Mesenchymal stem cell (in vitro differentiated cells and primary cell): ENCODE data around the gene DNER.
"Not testable (repeated sequence)": the region's sequence is repeated elsewhere in the genome, so short reads cannot be mapped to it uniquely, and the experiment has no call there.

Experiments used
- DNase-seq: peaks from one replicate; pipeline ENCODE4 v3.0.0-alpha.2; 2013
- H2AFZ ChIP-seq: one replicate; pipeline ENCODE4 v1.6.1; 2013; ENCODE audit warnings: low read depth, mild to moderate bottlenecking, control low read depth, inconsistent platforms, low read length, moderate library complexity
- H2AK5ac ChIP-seq: 2 replicates; pipeline ENCODE4 v1.6.1; 2013; ENCODE audit warnings: low read length, moderate library complexity, mild to moderate bottlenecking, inconsistent platforms; ENCODE audit not compliant: severe bottlenecking
- H2BK120ac ChIP-seq: one replicate; pipeline ENCODE4 v1.6.1; 2013; ENCODE audit warnings: low read depth, mild to moderate bottlenecking, inconsistent platforms, low read length, moderate library complexity
- H2BK12ac ChIP-seq, 2 experiments: one replicate each; pipeline ENCODE4 v1.6.1; 2013; ENCODE audit warnings: inconsistent platforms in 2 of 2, low read length in 2 of 2, mild to moderate bottlenecking in 2 of 2, moderate library complexity in 2 of 2, control low read depth in 1 of 2
- H2BK15ac ChIP-seq: one replicate; pipeline ENCODE4 v1.6.1; 2013; ENCODE audit warnings: mild to moderate bottlenecking, low read depth, inconsistent platforms; ENCODE audit not compliant: poor library complexity, severe bottlenecking
- H2BK5ac ChIP-seq: 2 replicates; pipeline ENCODE4 v1.6.1; 2013; ENCODE audit warnings: low read depth, mild to moderate bottlenecking, low read length, control low read depth, inconsistent platforms; ENCODE audit not compliant: poor library complexity, severe bottlenecking
- H3K14ac ChIP-seq, 2 experiments: one replicate each; pipeline ENCODE4 v1.6.1; 2013; ENCODE audit warnings: inconsistent platforms in 2 of 2, low read length in 2 of 2, control low read depth in 1 of 2, mild to moderate bottlenecking in 1 of 2, moderate library complexity in 1 of 2
- H3K18ac ChIP-seq, 2 experiments: one replicate each; pipeline ENCODE4 v1.6.1; 2013; ENCODE audit warnings: inconsistent platforms in 2 of 2, low read length in 2 of 2, control low read depth in 1 of 2, low read depth in 1 of 2, mild to moderate bottlenecking in 1 of 2
- H3K23ac ChIP-seq, 2 experiments: one replicate each; pipeline ENCODE4 v1.6.1; 2013; ENCODE audit warnings: inconsistent platforms in 2 of 2, low read length in 2 of 2, mild to moderate bottlenecking in 2 of 2, moderate library complexity in 2 of 2, control low read depth in 1 of 2
- H3K27ac ChIP-seq: 2 replicates; pipeline ENCODE4 v1.5.1; 2013; ENCODE audit warnings: mild to moderate bottlenecking, moderate library complexity, low read length, control low read depth, inconsistent platforms; ENCODE audit not compliant: poor library complexity, severe bottlenecking
- H3K27me3 ChIP-seq, 2 experiments: 2 replicates each; pipeline versions ENCODE4 v1.6.1 to v1.7.0; 2013; ENCODE audit warnings: low read length in 2 of 2, mild to moderate bottlenecking in 2 of 2, moderate library complexity in 2 of 2, control low read depth in 1 of 2, inconsistent platforms in 1 of 2; ENCODE audit not compliant: control insufficient read depth in 1 of 2, insufficient read depth in 1 of 2
- H3K36me3 ChIP-seq, 2 experiments: 2 replicates each; pipeline versions ENCODE4 v1.6.1 to v1.7.0; 2013; ENCODE audit warnings: low read length in 2 of 2, control low read depth in 1 of 2, inconsistent platforms in 1 of 2, low read depth in 1 of 2, mild to moderate bottlenecking in 1 of 2; ENCODE audit not compliant: insufficient read depth in 2 of 2, control insufficient read depth in 1 of 2
- H3K4ac ChIP-seq, 2 experiments: one replicate each; pipeline ENCODE4 v1.6.1; 2013; ENCODE audit warnings: inconsistent platforms in 2 of 2, low read length in 2 of 2, mild to moderate bottlenecking in 2 of 2, moderate library complexity in 2 of 2, control low read depth in 1 of 2, low read depth in 1 of 2
- H3K4me1 ChIP-seq: 2 replicates; pipeline ENCODE4 v1.6.1; 2013; ENCODE audit warnings: low read depth, low read length, control low read depth; ENCODE audit not compliant: control insufficient read depth, insufficient read depth
- H3K4me2 ChIP-seq: 2 replicates; pipeline ENCODE4 v1.6.1; 2013; ENCODE audit warnings: low read length, mild to moderate bottlenecking, inconsistent platforms; ENCODE audit not compliant: poor library complexity, severe bottlenecking
- H3K4me3 ChIP-seq, 2 experiments: 2 replicates each; pipeline versions ENCODE4 v1.5.1 to v1.7.0; 2013; ENCODE audit warnings: low read length in 2 of 2, mild to moderate bottlenecking in 2 of 2, control low read depth in 1 of 2, low read depth in 1 of 2; ENCODE audit not compliant: insufficient read depth in 1 of 2
- H3K79me1 ChIP-seq: replicated peaks from 2 replicates; pipeline ENCODE4 v1.6.1; 2013; ENCODE audit warnings: mild to moderate bottlenecking, control low read depth, low read length, inconsistent platforms; ENCODE audit not compliant: poor library complexity, severe bottlenecking
- H3K9ac ChIP-seq: 2 replicates; pipeline ENCODE4 v1.7.0; 2013; ENCODE audit warnings: mild to moderate bottlenecking, low read length, moderate library complexity
- H3K9me3 ChIP-seq: 2 replicates; pipeline ENCODE4 v1.7.0; 2013; ENCODE audit warnings: mild to moderate bottlenecking, low read length; ENCODE audit not compliant: control insufficient read depth
- H4K8ac ChIP-seq: one replicate; pipeline ENCODE4 v1.6.1; 2013; ENCODE audit warnings: inconsistent platforms, mild to moderate bottlenecking, low read length, moderate library complexity
- H4K91ac ChIP-seq: one replicate; pipeline ENCODE4 v1.6.1; 2013; ENCODE audit warnings: mild to moderate bottlenecking, low read length, inconsistent platforms
- WGBS: methylation state at CpG from one replicate; pipeline ENCODE4 v1.1.7; 2013; ENCODE audit warnings: mixed read lengths; 5-methylcytosine and 5-hydroxymethylcytosine counted together

Gene DNER

GRCh38 chr2:229620289-229620688 lies 94.1 kb downstream of the DNER start:
- WGBS: 84% methylated on average over 8 of the region's 8 CpGs

GRCh38 chr2:229616433-229616832 lies 97.9 kb downstream of the DNER start:
- Histone ChIP-seq H2BK12ac (no peak overlapping the region), H3K23ac (no peak overlapping the region), H4K91ac (no peak overlapping the region), H2BK15ac (no peak overlapping the region), H3K4me2 (no peak overlapping the region), H3K79me1 (no peaks in the 10 kb centered on the region), H3K18ac (no peak overlapping the region), H2BK120ac (no peak overlapping the region), H3K4ac (no peak overlapping the region), H3K36me3 (no peaks in the 10 kb centered on the region), H3K14ac (no peak overlapping the region), H3K9me3 (no peaks in the 10 kb centered on the region), H3K27ac (no peak overlapping the region), H3K27me3 (no peaks in the 10 kb centered on the region), H2BK5ac (no peak overlapping the region), H3K4me1 (no peaks in the 10 kb centered on the region), H3K4me3 (no peak overlapping the region), H4K8ac (no peak overlapping the region), H2AK5ac (no peak overlapping the region), H2AFZ (no peak overlapping the region), H3K9ac (no peak overlapping the region)
- WGBS: 70% methylated on average over 3 of the region's 3 CpGs
- no peak for DNase-seq

More at GRCh38 chr2:229620289-229620688, 94.1 kb downstream of the DNER start:
- H4K8ac ChIP-seq: no peak overlapping the region
- no peak overlapping the region for H2BK5ac ChIP-seq
- H3K4me3 ChIP-seq: no peak overlapping the region
- no peak overlapping the region for H4K91ac ChIP-seq
- H3K27ac ChIP-seq: no peak overlapping the region
- no peak overlapping the region for H3K18ac ChIP-seq
- H3K23ac ChIP-seq: no peak overlapping the region
- H3K4ac ChIP-seq: no peak overlapping the region
- H2BK15ac ChIP-seq: no peak overlapping the region
- no peak overlapping the region for H3K4me2 ChIP-seq
- H3K27me3 ChIP-seq: no peaks in the 10 kb centered on the region
- H3K4me1 ChIP-seq: no peaks in the 10 kb centered on the region
- no peaks in the 10 kb centered on the region for H3K36me3 ChIP-seq
- no peak overlapping the region for H2BK12ac ChIP-seq
- H3K14ac ChIP-seq: no peak overlapping the region
- no peaks in the 10 kb centered on the region for H3K9me3 ChIP-seq
- H2BK120ac ChIP-seq: no peak overlapping the region
- no peak for DNase-seq
- no peak overlapping the region for H2AK5ac ChIP-seq
- no peak overlapping the region for H2AFZ ChIP-seq
- H3K79me1 ChIP-seq: no peaks in the 10 kb centered on the region
- H3K9ac ChIP-seq: no peak overlapping the region

- WGBS: 78% methylated on average over 2 of the region's 4 CpGs
Measured at GRCh38 chr2:229614021-229614420, 100.3 kb downstream of the DNER start.

GRCh38 chr2:229612384-229612971 lies 101.9 kb downstream of the DNER start:
- no peak overlapping the region for H3K4ac ChIP-seq
- no peak overlapping the region for H2BK15ac ChIP-seq
- 76% methylated on average over 6 of the region's 7 CpGs for WGBS
- H2BK5ac ChIP-seq: no peak overlapping the region
- H2BK12ac ChIP-seq: no peak overlapping the region
- H3K79me1 ChIP-seq: no peaks in the 10 kb centered on the region
- no peak overlapping the region for H3K14ac ChIP-seq
- H3K4me1 ChIP-seq: no peaks in the 10 kb centered on the region
- DNase-seq: no peak
- H4K8ac ChIP-seq: no peak overlapping the region
- no peak overlapping the region for H3K18ac ChIP-seq
- no peak overlapping the region for H2AFZ ChIP-seq
- no peaks in the 10 kb centered on the region for H3K36me3 ChIP-seq
- no peaks in the 10 kb centered on the region for H3K9me3 ChIP-seq
- no peak overlapping the region for H3K27ac ChIP-seq
- no peak overlapping the region for H3K4me2 ChIP-seq
- H2BK120ac ChIP-seq: no peak overlapping the region
- no peak overlapping the region for H4K91ac ChIP-seq
- no peak overlapping the region for H3K9ac ChIP-seq
- no peak overlapping the region for H2AK5ac ChIP-seq
- H3K27me3 ChIP-seq: no peaks in the 10 kb centered on the region
- no peak overlapping the region for H3K23ac ChIP-seq
- H3K4me3 ChIP-seq: no peak overlapping the region

More at GRCh38 chr2:229614021-229614420, 100.3 kb downstream of the DNER start:
- not testable (repeated sequence) for H4K8ac ChIP-seq, H3K4ac ChIP-seq, H3K4me2 ChIP-seq, H3K4me3 ChIP-seq, H2AK5ac ChIP-seq, H3K18ac ChIP-seq, H2AFZ ChIP-seq, H3K36me3 ChIP-seq, H3K14ac ChIP-seq, H3K27ac ChIP-seq, DNase-seq, H3K4me1 ChIP-seq, H2BK15ac ChIP-seq, H3K23ac ChIP-seq, H3K9ac ChIP-seq, H2BK120ac ChIP-seq, H3K27me3 ChIP-seq, H4K91ac ChIP-seq, H2BK5ac ChIP-seq, H3K9me3 ChIP-seq, H3K79me1 ChIP-seq, H2BK12ac ChIP-seq
